Anterior cingulate cortex (tissue), 58 donors: ENCODE data around the gene LMO3.

Experiments
- DNase-seq, 58 donors: peaks; one replicate each; lab custom pipeline; 2025; lab: John Stamatoyannopoulos, UW

Gene LMO3

DNA sequence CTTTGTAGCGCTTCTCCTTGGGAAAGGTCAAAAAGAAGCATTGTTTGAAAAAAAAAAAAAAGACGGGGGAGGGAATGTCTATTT lies at the start of gene LMO3:
TSS of gene LMO3 (minus strand) at position 46 of the 84 bp plus-strand sequence. CDS start 5,302 bp downstream, outside the sequence.
- no peak for DNase-seq

DNA sequence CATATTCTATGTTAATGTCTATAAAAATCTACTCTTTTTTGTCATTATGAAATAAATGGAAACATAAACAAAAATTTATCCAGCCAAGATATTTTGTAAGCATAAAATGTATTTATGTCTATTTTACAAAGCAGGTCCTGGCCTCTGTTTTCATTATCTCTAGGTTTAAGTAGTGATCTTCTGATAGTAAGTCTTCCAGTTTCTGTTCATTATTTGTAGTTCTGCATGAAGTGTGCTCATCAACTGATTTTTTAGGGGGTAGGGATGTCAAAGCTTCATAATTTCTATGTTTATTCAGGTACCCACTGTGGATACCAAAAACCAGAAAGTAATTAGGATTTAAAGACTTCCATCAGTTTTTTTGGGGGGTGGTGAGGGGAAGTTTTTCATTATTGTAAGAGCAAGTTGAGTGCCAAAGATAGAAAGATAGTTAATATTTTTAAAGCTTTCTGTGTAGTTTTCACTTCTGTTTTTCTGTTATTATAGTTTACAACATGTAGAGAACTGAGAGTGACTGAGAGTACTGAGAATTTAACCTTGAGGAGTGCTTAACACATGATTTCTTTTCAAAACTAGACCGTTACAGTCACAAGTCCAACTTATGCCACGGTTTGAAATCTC lies 30.6 kb upstream of the LMO3 start:
- no peak for DNase-seq

DNA sequence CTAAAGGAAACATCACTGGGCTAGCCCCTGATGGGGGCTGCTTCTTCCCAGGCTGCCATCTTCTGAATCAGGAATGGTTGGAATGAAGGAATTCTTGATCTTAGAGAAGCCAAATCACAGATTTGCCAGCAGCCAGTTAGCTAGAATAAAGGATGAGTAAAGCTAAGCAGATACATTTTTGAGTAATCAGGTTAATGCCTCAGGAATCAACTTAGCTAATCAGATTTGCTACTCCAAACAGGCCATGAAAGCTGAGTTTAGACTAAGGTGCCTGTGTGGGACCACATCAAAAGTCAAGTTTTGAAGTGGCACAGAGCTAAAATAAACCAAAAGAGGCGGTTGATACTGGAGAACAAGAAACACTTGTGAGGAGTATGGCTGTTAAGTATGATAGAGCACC lies 28.8 kb upstream of the LMO3 start:
- DNase-seq = no peak

DNA sequence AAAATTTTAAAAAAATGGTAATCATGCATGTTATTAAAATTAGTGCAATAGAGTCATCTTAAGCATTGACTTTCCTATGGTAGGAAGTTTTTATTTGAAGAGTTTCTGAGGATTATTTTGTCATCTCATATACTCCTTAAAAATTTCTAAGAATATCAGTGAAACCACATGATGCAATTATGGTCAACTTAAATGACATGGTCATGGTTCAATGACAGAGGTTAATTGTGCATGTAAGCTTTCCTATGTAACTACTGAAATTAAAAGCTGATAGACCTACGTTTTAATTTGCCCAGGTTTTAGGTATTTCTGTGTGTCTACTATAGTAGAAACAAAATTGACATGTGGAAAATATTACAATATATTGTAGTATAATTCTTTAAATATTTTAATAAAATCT lies 21.0 kb upstream of the LMO3 start:
- no peak for DNase-seq

DNA sequence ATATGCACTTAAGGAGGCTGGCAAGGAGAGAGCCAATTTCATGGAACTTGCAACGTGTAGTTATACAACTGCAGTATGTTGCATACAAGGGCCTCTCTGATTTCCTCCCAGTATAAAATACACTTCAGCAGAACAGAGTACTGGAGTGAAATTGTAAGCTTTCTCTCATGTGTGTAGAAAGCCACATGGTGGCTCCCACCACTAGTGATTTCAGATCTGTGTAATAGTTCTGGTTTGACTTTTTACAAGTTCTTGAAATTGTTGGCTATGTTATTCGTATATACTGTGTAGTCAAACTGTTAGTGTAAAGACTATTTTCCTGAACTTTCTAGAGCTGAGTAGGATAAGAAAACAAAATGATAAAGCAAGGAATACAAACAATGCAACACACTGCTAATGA lies 16.4 kb upstream of the LMO3 start:
- no peak for DNase-seq

DNA sequence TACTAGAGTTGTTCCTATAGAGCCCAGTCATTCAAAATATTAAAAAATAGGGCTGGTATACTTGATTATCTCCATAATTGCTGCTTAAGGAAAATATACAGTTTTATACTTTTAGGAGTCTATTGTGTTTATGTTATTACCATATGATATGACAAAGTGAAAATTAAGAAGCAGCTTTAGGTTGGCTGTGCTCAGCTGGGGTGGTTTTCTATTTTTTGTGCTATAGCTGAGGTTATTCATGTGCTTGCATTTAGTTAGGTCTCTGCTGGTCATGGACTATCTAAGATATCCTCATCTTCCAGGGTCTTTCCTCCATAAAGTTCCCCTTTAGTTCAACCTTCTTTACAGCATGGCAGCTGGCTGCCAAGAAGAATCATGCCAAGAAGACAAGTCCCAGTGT lies 13.6 kb upstream of the LMO3 start:
- DNase-seq = no peak

DNA sequence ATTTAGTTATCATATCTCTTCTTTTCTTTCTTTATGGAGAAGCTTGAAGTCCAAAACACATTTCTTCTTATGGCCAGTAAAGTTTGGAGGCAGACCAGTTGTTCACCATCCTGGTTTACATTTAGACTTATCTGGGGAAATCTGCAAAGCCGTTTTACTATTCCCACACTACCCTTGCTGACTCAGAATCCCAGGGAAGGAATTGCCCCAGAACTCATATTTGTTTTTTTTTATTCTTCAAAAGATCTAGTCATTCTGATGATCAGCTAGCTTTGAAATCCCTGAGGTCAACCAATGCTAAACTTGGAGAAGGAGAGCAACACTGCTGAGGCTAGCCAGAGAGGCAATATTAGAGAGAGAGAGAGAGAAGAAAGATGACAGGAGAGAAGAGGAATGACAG lies 12.3 kb upstream of the LMO3 start:
- no peak for DNase-seq

DNA sequence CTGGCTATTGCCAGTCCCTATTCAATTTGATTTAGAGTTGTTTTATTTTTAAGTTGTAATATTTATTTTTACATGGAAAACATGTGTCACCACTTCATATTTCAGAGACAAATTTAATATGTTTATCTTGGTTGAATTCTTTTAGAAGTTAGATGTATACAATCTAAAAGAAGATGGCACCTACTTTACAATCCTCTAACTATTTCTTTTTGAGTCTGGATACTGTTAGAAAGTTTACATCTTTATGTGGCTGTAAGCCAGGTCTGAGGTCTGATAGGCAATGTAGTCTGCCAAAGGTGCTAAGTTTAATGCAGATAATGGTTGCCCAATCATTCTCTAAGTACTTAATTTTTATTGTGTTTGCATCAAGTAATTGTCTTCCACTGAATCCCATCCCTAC lies 7.2 kb upstream of the LMO3 start:
- no peak for DNase-seq

DNA sequence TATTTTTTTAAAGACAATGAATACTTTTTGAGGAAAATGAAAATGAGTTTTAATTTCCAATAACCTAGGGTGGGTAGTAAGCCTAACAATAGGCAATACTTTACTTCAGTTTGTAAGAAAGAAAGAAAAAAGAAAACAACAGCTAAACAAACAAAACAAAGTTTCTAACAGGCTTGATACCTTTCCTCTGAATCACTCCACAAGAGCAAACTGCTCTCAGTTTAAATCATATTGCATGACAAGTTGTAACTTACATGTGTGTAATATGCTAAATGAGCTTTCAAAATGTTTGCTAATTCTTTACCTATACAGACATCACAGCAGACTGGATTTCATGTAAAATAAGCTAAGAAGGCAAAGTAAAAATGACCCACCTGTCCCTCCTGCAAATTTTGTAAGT lies 6.7 kb upstream of the LMO3 start:
- no peak for DNase-seq

DNA sequence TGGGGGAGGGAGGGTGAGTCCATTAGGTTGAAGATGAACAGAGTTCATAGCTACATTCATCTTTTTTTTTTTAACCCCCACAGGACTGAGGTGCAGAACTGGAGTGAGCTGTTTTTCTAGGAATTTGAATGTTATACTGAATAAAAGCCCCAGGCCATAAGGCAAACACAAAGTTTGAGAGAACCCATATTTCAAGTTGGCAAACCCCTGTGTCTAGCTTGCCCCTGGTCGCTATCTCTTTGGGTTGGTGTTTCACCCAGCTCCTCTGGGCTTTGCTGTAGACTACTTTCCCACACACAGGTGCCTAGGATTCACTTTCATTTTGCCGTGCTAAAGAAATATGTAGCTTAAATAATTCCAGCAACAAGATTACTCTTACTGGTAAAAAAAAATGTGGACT lies 5.2 kb upstream of the LMO3 start:
- no peak for DNase-seq

DNA sequence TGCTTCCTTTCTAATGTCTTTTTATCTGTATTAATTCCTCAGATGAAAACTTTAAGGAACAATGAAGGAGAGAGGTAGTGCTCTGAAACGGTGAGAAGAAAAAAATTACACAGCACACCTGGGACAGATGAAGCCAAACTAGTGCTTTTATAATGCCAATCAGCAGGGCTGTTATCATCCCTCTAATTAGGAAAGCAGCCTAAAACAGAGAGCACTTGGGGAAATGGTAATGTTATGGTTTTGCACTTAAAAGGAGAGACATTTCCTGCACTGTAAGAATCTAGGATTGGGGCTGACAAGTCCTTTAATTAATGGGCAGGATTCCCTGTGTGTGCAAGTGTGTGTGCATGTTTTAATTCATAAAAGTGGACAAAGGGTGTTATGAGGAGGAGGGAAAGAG lies 4.8 kb upstream of the LMO3 start:
- DNase-seq = no peak

DNA sequence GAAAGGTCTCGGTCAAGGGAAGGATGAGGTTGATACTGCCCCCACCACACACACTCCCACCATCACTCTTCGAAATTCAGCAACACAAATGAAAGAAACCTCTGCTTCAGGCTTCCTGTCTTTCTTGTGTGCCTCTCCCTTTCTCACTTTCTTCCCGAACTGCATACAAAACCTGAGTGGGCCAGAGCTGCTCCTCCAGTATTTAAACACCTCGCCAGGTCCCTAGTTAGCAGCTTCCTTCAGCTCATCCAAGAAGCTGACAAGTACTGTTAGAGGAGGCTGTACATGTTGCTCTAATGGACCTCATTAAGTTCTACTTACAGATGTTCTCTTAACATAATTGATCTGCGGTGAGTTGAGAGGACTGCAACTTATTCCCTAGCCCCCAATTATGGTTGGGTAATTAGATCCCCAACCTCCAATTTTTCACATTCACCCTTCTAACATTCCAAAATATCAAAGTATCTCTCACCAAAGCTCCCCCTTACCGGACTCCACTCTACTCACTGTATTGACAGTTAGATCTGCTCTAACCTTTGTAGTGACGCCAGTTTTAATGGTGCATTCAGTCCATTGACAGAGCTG lies 4.1 kb upstream of the LMO3 start:
- peak in 3 of 58 donors; percentile 30 to 47 (median 33) for DNase-seq

DNA sequence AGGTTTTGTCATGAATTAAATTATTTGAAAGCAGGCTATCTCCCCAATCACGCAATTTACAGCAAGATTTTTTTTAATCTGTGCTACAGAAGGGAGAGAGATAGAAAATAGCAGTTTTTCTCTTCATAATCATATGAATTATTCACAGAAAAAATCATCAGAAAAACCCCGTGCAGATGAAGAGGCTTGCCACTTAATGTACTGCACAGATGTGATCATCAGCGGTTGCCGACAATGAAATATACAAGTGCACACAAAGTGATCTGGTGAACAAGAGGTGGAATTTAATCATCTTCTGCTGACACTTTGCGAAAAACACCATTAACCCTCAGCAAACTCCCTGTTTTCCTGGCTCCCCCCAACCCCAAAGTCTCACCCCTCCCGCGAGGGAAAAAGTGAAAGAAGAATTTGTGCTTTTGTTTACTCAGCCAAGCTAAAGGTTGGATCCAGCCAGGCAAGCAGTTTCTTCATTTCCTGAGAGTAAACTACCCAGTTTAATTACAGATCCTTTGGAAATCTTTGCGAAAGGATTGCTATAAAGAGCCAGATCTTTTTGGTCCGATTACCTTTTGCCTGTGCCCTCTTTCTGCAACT lies 3.1 kb upstream of the LMO3 start:
- no peak for DNase-seq

DNA sequence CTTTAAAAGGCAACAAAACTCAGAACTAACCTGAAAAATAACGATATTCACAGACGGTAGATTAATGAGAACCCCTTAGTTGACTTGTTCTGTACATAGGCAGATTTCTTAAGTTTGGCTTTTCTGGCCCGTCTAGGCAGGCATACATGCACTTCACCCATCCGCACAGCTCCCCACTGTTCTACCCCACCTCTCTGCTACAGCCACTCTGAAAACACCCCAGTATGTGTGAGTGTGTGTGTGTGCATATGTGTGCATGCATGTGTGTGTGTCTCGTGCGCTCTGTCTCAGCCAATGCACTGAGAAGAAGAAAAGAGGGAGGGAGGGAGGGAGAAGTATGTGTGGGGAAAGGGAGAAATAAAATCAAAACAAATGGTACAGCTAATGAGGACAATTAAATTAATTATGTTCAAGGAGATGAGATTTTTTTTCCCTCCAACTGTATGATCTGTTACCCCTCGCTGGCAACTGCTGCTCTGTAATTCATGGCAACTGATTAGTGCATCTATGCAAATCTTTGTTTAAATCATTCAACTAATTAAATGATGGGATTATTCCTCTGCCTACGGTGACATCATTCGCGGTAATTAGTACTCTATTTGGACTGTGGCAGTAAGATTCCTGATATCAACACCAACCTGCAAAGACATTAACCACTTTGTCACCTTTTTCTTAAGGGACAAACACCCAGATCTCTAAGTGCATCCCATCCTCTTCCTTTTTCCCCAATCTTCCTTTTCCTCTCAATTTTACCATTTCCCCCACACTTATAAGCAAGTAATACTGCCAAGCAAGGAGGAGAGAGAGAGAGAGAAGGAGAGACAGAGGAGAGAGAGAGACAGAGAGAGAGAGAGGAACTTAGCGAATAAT lies 2.2 kb upstream of the LMO3 start:
- peak in 1 of 58 donors; percentile 27 for DNase-seq

DNA sequence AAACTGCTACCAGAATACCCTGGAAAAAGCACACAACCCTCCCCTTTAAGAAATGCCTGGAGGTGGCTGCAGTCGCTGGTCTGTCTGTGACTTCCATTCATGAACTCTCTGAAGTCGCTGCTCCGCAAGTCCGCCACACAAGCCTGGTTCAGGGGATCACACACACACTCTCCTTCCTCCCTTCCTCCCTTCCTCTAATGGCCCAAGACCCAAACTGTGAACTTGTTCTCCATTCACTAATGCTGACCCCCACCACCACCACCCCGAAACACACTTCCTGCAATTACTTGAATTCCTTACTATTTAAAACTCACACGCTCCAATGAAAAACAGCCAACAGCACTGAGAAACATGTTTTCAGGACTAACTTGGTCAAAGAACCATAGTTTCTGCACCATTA lies 1.0 kb upstream of the LMO3 start:
- peak in 7 of 58 donors; percentile 19 to 66 (median 41) for DNase-seq

DNA sequence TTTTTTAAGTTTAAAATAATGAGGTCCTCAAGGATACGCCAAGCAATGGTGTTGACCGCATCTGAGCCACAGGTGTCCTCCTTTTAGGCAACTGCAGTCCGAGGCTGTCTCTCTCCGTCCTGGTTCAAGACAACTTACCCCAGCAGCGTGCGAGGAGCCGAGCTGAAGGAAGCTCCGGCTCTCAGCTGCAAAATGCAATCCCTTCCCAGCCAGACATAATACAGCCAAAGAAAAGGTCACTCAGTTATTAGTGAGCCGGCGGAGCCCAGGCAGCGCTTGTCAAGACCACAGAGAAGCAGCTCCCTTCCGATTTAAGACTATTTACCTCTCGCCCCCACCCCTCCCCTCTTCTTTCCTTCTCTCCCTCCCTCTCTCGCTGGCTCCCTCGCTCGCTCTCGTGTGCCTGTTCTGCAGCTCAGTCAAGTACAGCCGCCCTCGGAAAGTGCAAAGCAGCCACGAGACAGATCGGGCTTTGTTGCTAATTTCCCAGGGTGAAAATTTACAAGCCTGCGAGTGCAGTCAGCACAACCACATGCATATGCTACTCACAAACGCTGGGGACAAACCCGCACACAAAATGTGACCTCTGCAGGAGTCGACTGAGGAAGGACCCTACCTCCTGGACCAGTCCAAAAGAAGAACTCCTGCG lies 363 bp upstream of the LMO3 start:
- DNase-seq = peak in 40 of 58 donors; percentile 5 to 83 (median 53)

DNA sequence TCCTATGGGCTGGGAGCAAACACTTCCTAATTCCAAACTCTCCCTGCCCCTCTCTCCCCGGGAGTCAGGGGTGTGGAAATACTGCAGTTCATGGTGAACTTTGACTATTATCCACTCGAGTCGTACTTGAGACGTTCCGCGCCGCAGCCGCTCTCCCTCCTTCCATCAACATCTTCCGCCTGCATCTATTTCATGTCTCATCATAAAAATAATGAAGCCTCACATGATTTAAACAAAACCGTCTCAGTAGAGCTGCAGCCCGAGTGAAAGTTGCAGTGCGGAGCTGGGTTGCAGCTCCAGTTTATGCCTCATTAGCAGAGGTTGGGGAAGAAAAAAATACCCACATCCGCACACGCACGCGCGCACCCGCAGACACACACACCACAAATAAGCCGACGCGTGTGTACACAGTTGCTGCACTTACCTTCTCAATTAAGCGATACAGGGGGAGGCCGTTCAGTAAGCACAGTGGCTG lies 283 bp downstream of the LMO3 start:
- peak in 3 of 58 donors; percentile 4 to 54 (median 37) for DNase-seq

DNA sequence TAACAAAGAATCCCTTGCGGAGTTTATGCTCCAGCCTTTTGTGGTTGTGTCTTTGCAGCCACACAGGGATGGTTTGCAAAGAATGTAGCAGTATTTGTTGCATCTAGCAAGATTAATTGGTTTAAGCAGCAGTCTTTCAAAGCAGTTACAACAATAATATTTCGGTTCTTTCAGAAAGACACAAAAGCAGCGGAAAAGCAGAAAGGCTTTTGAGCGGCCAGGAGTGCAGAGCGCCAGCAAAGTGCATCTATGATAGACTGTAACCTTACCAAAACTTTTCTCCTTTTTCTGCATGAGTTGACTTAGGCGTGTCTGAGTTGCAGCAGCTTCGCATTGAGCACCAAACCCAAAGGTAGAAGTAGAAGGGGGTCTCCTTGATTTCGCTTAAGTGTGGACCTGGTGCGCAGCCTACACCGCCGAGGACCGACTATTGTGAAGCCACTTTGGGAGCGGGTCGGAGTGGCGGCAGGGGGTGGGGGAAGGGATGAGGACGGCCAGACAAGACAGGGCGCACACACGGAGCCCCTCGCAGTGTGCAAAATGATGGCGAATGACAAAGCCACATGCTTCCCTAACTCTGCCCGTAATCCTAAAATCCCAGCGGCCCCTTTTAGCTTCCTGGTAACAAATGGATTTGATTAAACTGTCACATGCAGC lies 1.2 kb downstream of the LMO3 start:
- DNase-seq = peak in 3 of 58 donors; percentile 5 to 37 (median 21)

DNA sequence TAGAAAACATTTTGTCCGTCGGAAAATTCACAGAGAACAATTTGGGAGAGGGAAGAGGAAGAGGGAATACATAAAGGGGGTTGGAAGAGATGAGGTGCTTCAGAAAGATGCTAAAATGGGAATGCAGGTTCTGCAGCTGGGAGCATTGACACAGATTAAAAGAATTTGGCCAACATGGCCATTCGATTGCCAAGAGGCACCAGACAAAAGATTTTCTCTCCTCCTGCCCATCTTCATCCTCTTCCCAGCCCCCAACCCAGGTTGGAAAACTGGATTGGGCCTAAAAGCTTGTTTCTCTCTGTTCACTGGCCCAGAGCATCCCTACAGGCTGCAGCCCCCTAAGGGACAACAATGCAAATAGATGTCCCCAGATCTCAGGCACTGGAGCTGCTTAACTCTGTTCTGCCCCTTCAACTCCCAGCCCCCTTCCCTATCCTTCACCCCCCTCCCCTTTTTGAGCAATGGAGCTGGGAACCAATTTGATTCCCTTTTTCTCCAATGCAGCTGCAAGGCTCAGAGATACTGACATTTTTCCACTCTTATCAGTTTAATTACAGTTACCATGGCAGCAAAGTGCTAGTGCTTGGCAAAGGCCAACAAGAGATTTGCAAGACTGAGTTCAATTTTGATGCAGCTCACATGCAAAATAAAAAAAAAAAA lies 1.9 kb downstream of the LMO3 start:
- DNase-seq = peak in 1 of 58 donors; percentile 44
